ENCODE results near the gene GARRE1.
"Not testable (repeated sequence)": the region's sequence is repeated elsewhere in the genome, so short reads cannot be mapped to it uniquely, and the experiment has no call there.

The GARRE1 gene

GRCh38 chr19:34260771-34261173, 6.4 kb downstream of the GARRE1 start:
- no peak for DNase-seq

GRCh38 chr19:34261334-34262109, 7.2 kb downstream of the GARRE1 start:
- no peak for DNase-seq

DNA sequence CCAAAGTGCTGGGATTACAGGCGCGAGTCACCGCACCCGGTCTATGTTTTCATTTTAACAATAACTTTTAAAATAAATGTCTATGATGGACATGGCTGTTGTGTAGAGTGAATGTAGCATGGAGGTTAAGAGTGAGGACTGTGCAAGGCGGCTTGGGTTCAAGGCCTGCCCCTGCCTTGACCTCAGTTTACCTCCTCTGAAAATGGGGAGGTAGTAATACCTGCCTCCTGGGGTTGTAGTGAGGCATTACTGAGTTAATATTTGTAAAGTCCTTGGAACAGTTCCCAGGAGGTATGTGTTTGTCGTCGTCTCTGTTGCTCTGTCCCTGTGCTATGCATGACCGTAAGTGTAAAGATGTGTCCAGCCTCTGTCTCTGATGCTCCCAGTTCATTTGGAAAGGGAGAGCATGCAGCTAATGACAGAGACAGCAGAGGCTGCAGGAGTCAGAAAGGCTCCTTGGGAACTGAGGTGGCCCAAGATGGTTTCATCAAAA, 9.4 kb downstream of the GARRE1 start:
- no peak for DNase-seq

DNA sequence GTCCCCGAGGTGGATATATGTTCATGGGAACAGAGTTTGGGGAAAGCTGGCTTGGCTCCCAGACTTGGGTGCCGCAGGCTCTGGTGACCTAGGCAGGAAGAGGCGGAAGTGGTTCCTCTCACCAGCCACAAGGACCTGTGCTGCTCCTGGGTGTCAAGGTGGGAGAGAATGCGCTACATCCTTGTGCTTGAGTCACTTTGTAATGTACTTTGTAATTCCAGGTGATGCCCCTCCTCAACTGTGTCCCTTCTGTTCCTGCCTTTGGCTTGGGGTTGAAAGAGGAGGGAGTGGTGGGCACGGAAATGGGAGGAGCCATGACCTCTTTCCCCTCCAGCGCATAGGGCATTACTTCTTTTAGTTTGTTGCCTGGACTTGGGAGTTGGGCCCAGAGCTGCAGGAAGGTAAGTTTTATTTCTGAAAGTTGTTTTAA, 10.9 kb downstream of the GARRE1 start:
- no peak for DNase-seq

DNA sequence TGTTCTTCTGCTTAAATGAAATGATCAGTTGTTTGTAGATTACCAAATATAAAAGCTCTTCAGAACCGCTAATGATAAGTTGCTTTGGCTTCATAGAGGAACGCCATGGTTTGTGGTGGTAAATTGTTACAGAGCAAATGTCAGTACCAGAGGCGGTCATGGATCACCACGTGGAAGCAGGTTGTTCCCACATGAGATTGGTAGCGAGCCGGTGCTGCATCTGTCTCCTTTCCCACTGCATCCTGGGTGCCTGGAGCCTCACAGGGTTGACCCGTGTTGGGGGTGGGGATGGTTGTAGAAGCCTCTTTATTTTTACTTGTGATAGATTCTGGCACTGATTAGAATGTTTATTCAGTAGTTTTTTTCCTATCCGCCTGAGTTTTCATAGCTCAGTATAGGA, 14.7 kb downstream of the GARRE1 start:
- no peak for DNase-seq

- no peak for DNase-seq
These were observed 15.1 kb downstream of the GARRE1 start for GRCh38 chr19:34269489-34269888.

GRCh38 chr19:34269968-34270621, 15.7 kb downstream of the GARRE1 start:
- DNase-seq, result no peak

DNA sequence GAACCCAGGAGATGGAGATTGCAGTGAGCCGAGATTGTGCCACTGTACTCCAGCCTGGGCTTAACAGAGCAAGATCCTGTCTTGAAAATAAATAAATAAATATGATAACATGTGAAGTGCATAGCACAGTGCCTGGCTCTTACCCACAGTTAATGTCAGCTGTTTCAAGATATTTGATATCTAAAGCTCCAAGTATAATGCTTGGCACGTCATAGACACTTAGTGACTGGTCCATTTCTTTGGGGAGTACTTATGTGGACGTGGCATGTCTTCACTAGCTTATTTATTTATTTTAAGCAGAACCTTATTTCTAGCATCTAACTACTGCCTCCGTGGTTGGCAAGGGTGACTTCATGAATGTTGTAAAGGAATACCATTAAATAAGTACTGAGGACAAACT, 18.8 kb downstream of the GARRE1 start:
- no peak for DNase-seq

DNA sequence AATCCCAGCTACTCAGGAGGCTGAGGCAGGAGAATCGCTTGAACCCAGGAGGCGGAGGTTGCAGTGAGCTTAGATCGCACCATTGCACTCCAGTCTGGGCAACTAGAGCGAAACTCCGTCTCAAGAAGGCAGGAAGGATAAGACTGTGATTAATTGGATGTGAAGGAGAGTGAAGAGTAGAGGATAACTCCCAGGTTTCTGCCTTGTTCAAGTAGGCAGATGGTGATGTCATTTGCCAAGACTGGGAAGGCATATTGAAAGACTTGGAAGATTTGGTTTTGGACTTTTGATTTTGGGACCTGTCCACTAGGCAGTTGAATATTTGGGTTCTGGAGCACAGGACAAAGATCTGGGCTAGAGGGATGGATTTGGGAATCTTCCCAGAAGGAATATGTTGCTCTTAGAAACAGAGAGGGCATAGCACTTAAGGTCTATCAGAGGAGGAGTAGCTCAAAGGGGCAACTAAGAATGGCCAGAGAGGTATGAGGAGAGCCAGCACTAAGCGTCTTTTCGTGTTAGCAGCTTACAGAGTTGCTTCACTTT, 20.0 kb downstream of the GARRE1 start:
- DNase-seq, result no peak

GRCh38 chr19:34274827-34275625, 20.7 kb downstream of the GARRE1 start:
- DNase-seq, result no peak

GRCh38 chr19:34275705-34276104, 21.4 kb downstream of the GARRE1 start:
- no peak for DNase-seq

GRCh38 chr19:34276614-34277013, 22.3 kb downstream of the GARRE1 start:
- no peak for DNase-seq

GRCh38 chr19:34277244-34277643, 22.9 kb downstream of the GARRE1 start:
- no peak for DNase-seq

GRCh38 chr19:34278783-34279182, 24.4 kb downstream of the GARRE1 start:
- DNase-seq, result no peak

GRCh38 chr19:34281444-34281843, 27.1 kb downstream of the GARRE1 start:
- DNase-seq, result not testable (repeated sequence)

DNA sequence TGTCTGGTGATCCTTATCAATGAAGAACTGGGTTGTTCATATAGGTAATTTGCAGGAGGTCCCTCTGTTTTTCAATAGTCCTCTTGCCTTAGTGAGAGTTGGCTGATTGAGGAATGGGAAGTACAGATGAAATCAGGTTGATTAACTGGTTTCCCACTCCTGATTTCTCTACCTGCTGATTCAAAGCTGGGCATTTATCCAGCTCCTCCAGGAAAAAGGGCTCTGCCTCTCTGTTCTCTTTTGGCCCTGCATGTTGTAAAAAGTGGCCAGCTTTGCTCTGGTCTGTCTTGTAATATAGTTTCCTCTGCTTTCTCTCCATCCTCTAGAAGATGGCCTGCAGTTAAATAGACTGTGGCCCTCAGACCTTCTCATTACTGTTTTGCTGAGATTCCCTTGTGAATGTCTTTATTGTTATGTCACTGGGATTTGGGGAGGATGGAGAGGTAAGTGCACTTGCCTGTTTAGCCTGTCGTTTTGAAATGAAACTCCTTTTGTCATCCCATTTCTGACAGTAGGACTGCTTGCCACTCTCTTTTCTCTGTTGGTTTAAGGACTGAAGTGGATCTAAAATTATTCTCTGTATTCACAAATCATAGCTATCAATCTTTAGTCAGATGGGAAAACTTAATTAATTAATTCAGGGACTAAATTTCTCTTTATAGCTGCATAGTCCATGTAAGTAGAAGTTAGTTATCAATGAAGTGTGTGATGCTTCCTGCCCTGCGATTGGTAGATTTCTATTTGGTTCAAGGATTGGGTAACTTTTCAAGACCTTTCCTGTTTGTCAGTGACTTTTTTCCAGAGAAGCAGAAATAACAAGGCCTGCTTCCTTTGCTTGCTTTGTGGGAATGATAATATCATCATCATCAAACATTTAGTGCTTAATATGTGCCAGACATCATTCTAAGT, 28.5 kb downstream of the GARRE1 start:
- no peak for DNase-seq

DNA sequence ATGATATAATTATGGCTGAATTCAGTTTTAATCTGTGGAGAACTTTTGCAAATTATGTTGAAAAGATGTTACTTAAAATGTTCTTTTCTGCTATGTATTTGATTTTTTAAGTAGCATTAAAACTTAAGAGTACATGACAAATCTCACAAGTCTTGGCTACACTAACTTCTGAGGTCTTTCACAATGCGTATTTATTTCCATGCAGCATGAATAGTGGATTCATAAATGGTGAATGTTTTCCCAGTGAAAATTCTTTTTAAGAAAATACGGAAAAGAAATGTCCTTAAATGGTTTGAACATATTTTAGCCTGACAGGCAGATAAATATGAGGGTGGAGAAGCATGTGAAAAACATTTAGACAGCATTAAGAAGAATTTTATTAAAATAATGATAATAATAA, 30.2 kb downstream of the GARRE1 start:
- no peak for DNase-seq

- DNase-seq, result no peak
These were observed 33.3 kb downstream of the GARRE1 start for GRCh38 chr19:34287662-34288140.

DNA sequence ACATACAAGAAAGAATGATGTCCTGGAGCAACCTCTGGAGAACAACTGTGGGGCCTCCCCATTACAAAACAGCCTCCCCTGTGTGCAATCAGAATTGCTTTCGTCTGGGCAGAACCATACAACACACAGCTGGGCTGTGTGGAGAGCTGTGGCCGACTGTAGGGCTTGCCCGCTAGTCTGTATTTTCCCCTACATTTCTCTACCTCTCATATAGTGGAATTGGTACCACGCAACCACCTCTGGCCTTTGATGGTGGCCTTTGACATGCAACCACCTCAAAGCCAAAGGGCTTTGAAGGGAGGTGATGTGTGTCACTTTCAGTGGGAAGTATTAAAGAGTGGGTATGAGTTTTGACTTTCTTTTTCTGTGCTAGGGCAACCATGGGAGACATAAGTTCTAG, 34.0 kb downstream of the GARRE1 start:
- no peak for DNase-seq

- no peak for DNase-seq
These were observed 36.9 kb downstream of the GARRE1 start for GRCh38 chr19:34291235-34291634.

DNA sequence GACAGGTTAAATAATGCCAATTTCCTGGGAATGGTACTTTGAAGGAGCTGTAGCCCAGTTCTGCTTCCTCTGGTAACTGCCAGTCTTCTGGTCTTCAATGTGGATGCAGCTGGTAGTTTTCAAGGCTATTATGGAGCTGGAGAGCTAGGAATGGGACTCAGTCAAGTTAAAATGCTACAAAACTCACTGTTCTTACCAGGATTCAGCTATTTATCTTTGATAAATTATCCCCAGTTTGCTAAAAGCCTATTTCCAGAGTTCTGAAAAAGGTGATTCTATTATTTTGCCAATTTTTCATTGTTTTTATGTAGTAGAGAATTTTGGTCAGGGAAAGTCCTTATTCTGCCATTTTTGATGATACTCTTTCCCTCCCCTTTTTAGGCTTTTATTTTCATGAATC, 40.7 kb downstream of the GARRE1 start:
- no peak for DNase-seq

DNA sequence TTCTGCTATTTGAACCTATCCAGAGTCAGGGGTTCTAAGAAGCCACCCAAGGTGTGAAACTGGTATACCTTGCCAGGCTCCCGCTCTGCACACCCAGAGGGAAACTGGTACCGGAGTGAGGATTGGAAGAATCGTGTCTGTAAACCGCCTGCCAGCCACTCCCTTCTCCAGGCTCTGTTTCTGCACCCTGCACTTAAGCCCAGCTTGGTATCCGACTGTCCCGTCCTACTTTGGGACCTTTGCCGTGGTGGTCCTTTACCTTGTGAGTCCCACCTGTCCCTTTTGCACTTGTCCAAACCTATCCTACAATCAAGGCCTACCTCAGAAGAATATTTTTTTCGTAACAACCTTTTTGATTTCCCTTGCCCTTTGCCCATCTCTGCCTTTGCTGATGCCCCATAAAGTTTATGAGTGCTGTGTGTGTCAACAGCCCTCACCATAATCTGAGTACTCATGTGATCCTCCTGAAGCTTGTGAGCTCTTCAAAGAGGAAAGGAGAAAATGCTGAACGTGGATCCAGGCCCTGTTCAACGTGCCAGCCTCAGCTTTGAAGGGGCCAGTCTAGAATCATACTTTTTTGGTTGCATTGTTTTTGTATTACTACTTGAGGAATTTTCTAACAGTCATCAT, 44.7 kb downstream of the GARRE1 start:
- DNase-seq, result no peak
